AG10803 (cell line): ENCODE data around the gene MAP3K10.

Experiments used
- DNase-seq: peaks from one replicate; pipeline ENCODE4 v3.0.0; 2010; ENCODE audit warnings: low read depth
- H3K4me3 ChIP-seq: 2 replicates; pipeline ENCODE4 v1.5.1; 2011; ENCODE audit warnings: mild to moderate bottlenecking, low read length, control low read depth
- TF ChIP-seq, protein P1 (sequence below): conservative IDR thresholded peaks from 2 replicates; pipeline ENCODE4 v1.5.1; 2011; ENCODE audit warnings: mild to moderate bottlenecking, low read length, control low read depth, inconsistent platforms

MAP3K10 gene

DNA sequence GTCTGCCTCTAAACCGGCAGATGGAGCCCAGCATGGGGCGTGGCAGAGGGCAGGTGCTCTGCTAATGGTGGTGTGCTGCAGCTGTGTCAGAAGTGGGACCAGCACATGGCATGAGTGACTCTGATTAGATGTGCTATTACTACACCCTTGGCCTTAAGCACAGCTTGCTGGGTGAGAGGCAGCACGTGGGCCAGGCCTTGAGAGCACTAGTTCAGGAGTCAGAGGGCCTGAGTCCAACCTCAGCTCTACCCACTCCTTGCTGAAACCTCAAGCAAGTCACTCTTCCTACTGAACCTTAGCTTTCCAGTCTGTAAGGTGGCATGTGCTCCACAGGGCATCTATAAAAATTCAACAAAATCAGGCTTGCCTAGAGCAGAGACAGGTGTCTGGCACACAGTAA is 71.2 kb downstream of the MAP3K10 start:
- DNase-seq, result no peak
- TF ChIP-seq, protein P1, sequence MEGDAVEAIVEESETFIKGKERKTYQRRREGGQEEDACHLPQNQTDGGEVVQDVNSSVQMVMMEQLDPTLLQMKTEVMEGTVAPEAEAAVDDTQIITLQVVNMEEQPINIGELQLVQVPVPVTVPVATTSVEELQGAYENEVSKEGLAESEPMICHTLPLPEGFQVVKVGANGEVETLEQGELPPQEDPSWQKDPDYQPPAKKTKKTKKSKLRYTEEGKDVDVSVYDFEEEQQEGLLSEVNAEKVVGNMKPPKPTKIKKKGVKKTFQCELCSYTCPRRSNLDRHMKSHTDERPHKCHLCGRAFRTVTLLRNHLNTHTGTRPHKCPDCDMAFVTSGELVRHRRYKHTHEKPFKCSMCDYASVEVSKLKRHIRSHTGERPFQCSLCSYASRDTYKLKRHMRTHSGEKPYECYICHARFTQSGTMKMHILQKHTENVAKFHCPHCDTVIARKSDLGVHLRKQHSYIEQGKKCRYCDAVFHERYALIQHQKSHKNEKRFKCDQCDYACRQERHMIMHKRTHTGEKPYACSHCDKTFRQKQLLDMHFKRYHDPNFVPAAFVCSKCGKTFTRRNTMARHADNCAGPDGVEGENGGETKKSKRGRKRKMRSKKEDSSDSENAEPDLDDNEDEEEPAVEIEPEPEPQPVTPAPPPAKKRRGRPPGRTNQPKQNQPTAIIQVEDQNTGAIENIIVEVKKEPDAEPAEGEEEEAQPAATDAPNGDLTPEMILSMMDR, result no peak
- H3K4me3 ChIP-seq, result no peak overlapping the region

DNA sequence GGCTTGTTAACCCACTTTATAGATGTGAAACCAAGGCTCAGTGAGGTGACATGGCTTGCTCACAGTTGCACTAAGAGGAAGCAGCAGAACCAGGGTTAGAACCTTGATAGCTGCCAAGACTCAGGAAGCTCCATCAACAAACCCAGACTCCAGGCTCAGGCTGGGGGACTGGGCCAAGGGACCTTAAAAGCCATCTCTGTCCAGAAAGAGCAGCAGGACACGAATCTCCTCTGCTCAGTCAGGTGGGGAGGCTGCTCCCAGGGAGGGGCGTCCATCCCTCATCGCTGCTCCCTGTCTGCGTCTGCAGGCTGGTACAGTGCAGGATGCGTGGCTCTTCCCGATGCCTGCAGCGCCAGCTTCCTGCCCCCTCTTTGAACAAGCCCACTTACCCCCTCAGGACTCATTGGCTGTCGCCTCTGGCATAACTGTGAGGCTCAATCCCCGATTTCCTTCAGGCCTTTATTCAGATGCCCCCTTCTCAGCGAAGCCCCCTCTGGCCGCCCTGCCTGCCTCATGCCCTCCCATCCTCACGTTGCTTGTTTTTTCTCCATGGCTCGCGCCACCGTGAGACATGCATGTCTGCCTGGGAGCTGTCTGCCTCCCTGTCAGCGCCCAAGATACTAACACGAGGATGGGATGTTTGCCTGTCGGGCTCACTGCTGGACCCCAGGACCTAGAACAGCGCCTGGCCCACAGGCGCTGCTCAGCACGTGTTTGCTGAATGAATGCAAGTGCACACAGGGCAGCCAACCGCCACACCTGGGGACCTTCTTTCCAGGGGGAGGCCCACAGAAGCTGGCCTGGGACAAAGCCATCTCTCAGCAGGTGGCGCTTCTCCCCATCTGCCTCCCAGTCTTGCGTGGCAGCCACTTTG is 72.5 kb downstream of the MAP3K10 start:
- TF ChIP-seq, protein P1, result no peak
- no peak overlapping the region for H3K4me3 ChIP-seq
- DNase-seq, result no peak

DNA sequence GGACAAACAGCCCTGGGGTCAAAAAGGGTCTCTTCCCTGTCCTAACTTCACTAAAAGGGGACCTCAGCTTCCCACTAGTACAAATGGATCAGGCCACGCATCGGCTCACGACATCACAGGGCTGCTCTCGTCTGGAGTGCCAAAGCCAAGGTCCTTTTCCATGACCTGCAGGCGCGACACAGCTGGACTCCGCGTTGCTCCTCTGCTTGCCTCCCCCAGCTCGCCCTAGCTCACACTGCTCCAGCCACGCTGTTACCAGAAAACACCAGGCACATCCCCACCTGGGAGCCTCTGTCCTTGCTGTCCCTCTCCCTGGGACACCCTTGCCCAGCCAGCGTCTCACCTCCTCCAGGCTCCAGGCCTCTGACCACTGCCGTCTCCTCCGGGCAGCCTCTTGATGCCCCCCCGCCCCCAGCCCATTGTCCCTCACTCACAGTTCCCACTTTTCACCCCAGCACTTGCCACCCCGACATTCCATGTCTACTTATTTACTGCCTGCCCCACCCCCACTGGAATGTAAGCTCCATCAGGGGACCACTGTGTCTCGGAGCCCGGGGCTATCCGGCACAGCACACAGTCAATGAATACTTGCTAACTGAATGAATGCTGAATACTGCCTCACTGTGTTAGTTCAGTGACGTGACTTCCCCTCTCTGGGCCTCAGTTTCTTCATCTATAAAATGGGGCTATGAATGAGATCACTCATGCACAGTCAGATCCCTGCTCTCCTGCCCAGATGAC is 73.3 kb downstream of the MAP3K10 start:
- TF ChIP-seq, protein P1, result no peak
- no peak overlapping the region for H3K4me3 ChIP-seq
- DNase-seq, result no peak
